Measurements from ENCODE around the gene STX17. TPM values are rescaled to one million over a fixed set of nuclear protein-coding genes. Genes with fewer than 3 reads are reported as not detected.

Gene STX17
- total RNA-seq, 1 donor from 2014 or later, result 52.3 TPM

- Mint-ChIP-seq H3K27me3 (ENCODE audit: low read depth) (no peaks in the 10 kb centered on the region), H3K27ac (no peak overlapping the region), H3K4me1 (no peaks in the 10 kb centered on the region), H3K9me3 (peaks cover 30% of the 10 kb centered on the region), H3K36me3 (peaks cover 43% of the 10 kb centered on the region), H3K4me3 (no peak overlapping the region)
- no peak for TF ChIP-seq CTCF (IDR thresholded peaks at IDR 0.05; ENCODE audit: unreplicated experiment)
- no peak for DNase-seq (ENCODE audit: low spot score in 2 of 2, unreplicated experiment in 2 of 2)
Observed at GRCh38 chr9:99936947-99937587, 30.6 kb downstream of the STX17 start.

- H3K27ac Mint-ChIP-seq, result no peak overlapping the region
Observed at GRCh38 chr9:99947395-99947794, 40.9 kb downstream of the STX17 start.

GRCh38 chr9:99948482-99948881 is 42.0 kb downstream of the STX17 start:
- H3K36me3 Mint-ChIP-seq, result peaks cover 28% of the 10 kb centered on the region
- H3K27me3 Mint-ChIP-seq (ENCODE audit: low read depth), result no peaks in the 10 kb centered on the region
- H3K4me1 Mint-ChIP-seq, result no peaks in the 10 kb centered on the region
- DNase-seq (ENCODE audit: low spot score in 2 of 2, unreplicated experiment in 2 of 2), result no peak
- H3K27ac Mint-ChIP-seq, result no peak overlapping the region
- no peak overlapping the region for H3K4me3 Mint-ChIP-seq
- peaks cover 7% of the 10 kb centered on the region for H3K9me3 Mint-ChIP-seq
- TF ChIP-seq CTCF (IDR thresholded peaks at IDR 0.05; ENCODE audit: unreplicated experiment), result no peak

More at GRCh38 chr9:99947395-99947794, 40.9 kb downstream of the STX17 start:
- peaks cover 4% of the 10 kb centered on the region for H3K9me3 Mint-ChIP-seq
- no peak for DNase-seq (ENCODE audit: low spot score in 2 of 2, unreplicated experiment in 2 of 2)
- no peak overlapping the region for H3K4me3 Mint-ChIP-seq
- peaks cover 29% of the 10 kb centered on the region for H3K36me3 Mint-ChIP-seq
- no peaks in the 10 kb centered on the region for H3K27me3 Mint-ChIP-seq (ENCODE audit: low read depth)
- H3K4me1 Mint-ChIP-seq, result no peaks in the 10 kb centered on the region
- TF ChIP-seq CTCF (IDR thresholded peaks at IDR 0.05; ENCODE audit: unreplicated experiment), result no peak

GRCh38 chr9:99948896-99949295 is 42.4 kb downstream of the STX17 start:
- no peak for DNase-seq (ENCODE audit: low spot score in 2 of 2, unreplicated experiment in 2 of 2)
- H3K4me1 Mint-ChIP-seq, result no peaks in the 10 kb centered on the region
- H3K4me3 Mint-ChIP-seq, result no peak overlapping the region
- no peak overlapping the region for H3K27ac Mint-ChIP-seq
- no peaks in the 10 kb centered on the region for H3K27me3 Mint-ChIP-seq (ENCODE audit: low read depth)
- TF ChIP-seq CTCF (IDR thresholded peaks at IDR 0.05; ENCODE audit: unreplicated experiment), result no peak
- H3K9me3 Mint-ChIP-seq, result peaks cover 3% of the 10 kb centered on the region
- peaks cover 30% of the 10 kb centered on the region for H3K36me3 Mint-ChIP-seq

- Mint-ChIP-seq H3K27me3 (ENCODE audit: low read depth) (no peaks in the 10 kb centered on the region), H3K27ac (no peak overlapping the region), H3K4me3 (no peak overlapping the region), H3K4me1 (peaks cover 11% of the 10 kb centered on the region), H3K36me3 (peaks cover 45% of the 10 kb centered on the region), H3K9me3 (peaks cover 3% of the 10 kb centered on the region)
- no peak for TF ChIP-seq CTCF (IDR thresholded peaks at IDR 0.05; ENCODE audit: unreplicated experiment)
- no peak for DNase-seq (ENCODE audit: low spot score in 2 of 2, unreplicated experiment in 2 of 2)
Observed at GRCh38 chr9:99953861-99954507, 47.5 kb downstream of the STX17 start.
